BJ (cell line): ENCODE measurements around the gene SEC24A. TPM values are rescaled to one million over a fixed set of nuclear protein-coding genes. Genes with fewer than 3 reads are reported as not detected.
A peak's percentile ranks its signal among the peaks of the same experiment; 100 is the strongest.
"Not testable (repeated sequence)": the region's sequence is repeated elsewhere in the genome, so short reads cannot be mapped to it uniquely, and the experiment has no call there.

Experiments used
- CTCF ChIA-PET: fragments of 350-600 bp; formaldehyde crosslinking; extraction: SDS; loops from one replicate; lab custom pipeline; 2021; ENCODE audit warnings: antibody characterized with exemption, inconsistent platforms; lab: Yijun Ruan, JAX
- POLR2A ChIA-PET: fragments of 300-600 bp; sonication (Branson Sonifier 250); formaldehyde crosslinking; extraction: SDS; loops from one replicate; lab custom pipeline; 2021; ENCODE audit warnings: antibody characterized with exemption; lab: Charles Lee
- DNase-seq: peaks from one replicate; pipeline ENCODE4 v3.0.0-alpha.2; 2011; ENCODE audit warnings: low read depth
- H3K27me3 ChIP-seq: 2 replicates; pipeline ENCODE4 v1.6.0; 2011; ENCODE audit warnings: low read length; ENCODE audit not compliant: control insufficient read depth, insufficient read depth
- H3K36me3 ChIP-seq: 2 replicates; pipeline ENCODE4 v1.5.1; 2011; ENCODE audit warnings: low read length; ENCODE audit not compliant: control insufficient read depth, insufficient read depth
- H3K4me3 ChIP-seq: 2 replicates; pipeline ENCODE4 v1.5.1; 2011; ENCODE audit warnings: low read depth, mild to moderate bottlenecking, control low read depth, low read length
- polyA plus RNA-seq: library from polyadenylated mRNA; depleted of rRNA; stranded (reverse); fragments of >200 nt; gene quantifications from 2 replicates; pipeline ENCODE4 v1.2.3, GENCODE V29; 2011
- TF ChIP-seq, protein P1 (sequence below): IDR thresholded peaks from 2 replicates; pipeline ENCODE4 v1.5.1; 2011; ENCODE audit warnings: low read depth, mild to moderate bottlenecking, control low read depth, inconsistent platforms, low read length, moderate library complexity; ENCODE audit not compliant: insufficient read depth

Gene SEC24A
- polyA plus RNA-seq, 1 experiment, result 27.9 TPM

GRCh38 chr5:134649163-134649835, 714 bp downstream of the SEC24A start:
- TF ChIP-seq, protein P1, sequence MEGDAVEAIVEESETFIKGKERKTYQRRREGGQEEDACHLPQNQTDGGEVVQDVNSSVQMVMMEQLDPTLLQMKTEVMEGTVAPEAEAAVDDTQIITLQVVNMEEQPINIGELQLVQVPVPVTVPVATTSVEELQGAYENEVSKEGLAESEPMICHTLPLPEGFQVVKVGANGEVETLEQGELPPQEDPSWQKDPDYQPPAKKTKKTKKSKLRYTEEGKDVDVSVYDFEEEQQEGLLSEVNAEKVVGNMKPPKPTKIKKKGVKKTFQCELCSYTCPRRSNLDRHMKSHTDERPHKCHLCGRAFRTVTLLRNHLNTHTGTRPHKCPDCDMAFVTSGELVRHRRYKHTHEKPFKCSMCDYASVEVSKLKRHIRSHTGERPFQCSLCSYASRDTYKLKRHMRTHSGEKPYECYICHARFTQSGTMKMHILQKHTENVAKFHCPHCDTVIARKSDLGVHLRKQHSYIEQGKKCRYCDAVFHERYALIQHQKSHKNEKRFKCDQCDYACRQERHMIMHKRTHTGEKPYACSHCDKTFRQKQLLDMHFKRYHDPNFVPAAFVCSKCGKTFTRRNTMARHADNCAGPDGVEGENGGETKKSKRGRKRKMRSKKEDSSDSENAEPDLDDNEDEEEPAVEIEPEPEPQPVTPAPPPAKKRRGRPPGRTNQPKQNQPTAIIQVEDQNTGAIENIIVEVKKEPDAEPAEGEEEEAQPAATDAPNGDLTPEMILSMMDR, result no peak
- ChIA-PET CTCF (interaction anchor here (0.5 kb wide), 1 partner anchor 7 kb away, joined by 3 read pairs; no protein-coding TSS in a partner anchor), POLR2A (no interaction called here)
- DNase-seq, result no peak
- H3K4me3 ChIP-seq, result peak overlapping the region; percentile 99
- H3K36me3 ChIP-seq, result peaks cover 3% of the 10 kb centered on the region
- no peaks in the 10 kb centered on the region for H3K27me3 ChIP-seq

- H3K27me3 ChIP-seq, CTCF ChIA-PET, POLR2A ChIA-PET, H3K4me3 ChIP-seq, DNase-seq, H3K36me3 ChIP-seq: not testable (repeated sequence)
Measured at GRCh38 chr5:134650660-134651059, 2.1 kb downstream of the SEC24A start.

DNA sequence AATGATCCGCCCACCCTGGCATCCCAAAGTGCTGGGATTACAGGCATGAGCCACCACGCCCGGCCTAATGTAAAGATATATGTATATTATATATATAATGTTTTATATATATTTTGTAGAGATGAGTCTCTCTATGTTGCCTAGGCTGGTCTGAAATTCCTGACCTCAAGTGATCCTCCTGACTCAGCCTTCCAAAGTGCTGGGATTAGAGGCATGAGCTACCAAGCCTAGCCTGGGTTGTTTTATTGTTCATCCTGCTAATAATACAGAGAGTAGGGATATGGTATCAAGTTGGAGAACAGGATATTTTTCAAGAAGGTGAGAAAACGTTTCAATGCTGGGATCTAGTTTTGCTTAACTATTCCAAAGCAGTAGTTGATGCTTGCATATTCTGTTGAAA, 2.9 kb downstream of the SEC24A start:
- Histone ChIP-seq H3K36me3 (peaks cover 3% of the 10 kb centered on the region), H3K4me3 (no peak overlapping the region), H3K27me3 (no peaks in the 10 kb centered on the region)
- TF ChIP-seq, protein P1, result no peak
- POLR2A ChIA-PET, result no interaction called here
- no peak for DNase-seq
- CTCF ChIA-PET, result no interaction called here

DNA sequence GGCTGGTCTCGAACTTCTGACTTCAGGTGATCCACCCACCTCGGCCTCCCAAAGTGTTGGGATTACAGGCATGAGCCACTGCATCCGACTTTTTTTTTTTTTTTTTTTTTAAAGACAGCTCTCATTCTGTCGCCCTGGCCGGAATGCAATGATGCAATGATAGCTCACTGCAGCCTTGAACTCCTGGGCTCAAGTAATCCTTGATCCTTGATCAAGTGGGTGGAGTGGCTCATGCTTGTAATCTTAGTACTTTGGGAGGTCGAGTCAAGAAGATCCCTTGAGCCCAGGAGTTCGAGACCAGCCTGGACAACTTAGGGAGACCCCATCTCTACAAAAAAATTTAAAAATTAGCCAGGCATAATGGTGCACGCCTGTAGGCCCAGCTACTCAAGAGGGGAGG, 8.1 kb downstream of the SEC24A start:
- Histone ChIP-seq H3K4me3 (no peak overlapping the region), H3K27me3 (no peaks in the 10 kb centered on the region), H3K36me3 (peaks cover 5% of the 10 kb centered on the region)
- TF ChIP-seq, protein P1, result no peak
- CTCF ChIA-PET, result interaction anchor here (0.7 kb wide), 1 partner anchor 8 kb away, joined by 3 read pairs; no protein-coding TSS in a partner anchor
- POLR2A ChIA-PET, result interaction anchor here (0.6 kb wide), 1 partner anchor 81 kb away, joined by 4 read pairs; the partner anchor contains the start of gene CAMLG
- no peak for DNase-seq

GRCh38 chr5:134659456-134659855, 10.9 kb downstream of the SEC24A start:
- TF ChIP-seq, protein P1, result no peak
- Histone ChIP-seq H3K27me3 (no peaks in the 10 kb centered on the region), H3K36me3 (peaks cover 6% of the 10 kb centered on the region), H3K4me3 (no peak overlapping the region)
- no peak for DNase-seq
- ChIA-PET POLR2A (no interaction called here), CTCF (interaction anchor here (1.1 kb wide), 1 partner anchor 25 kb away, joined by 3 read pairs; no protein-coding TSS in a partner anchor)
